LNCAP (cell line): Measurements from ENCODE around the gene RXRA.

Source experiments
- CTCF ChIP-seq: fragments of 450-650 bp; IDR thresholded peaks from 2 replicates; pipeline ENCODE4 v1.5.1; 2017; ENCODE audit warnings: mild to moderate bottlenecking

The RXRA gene

DNA sequence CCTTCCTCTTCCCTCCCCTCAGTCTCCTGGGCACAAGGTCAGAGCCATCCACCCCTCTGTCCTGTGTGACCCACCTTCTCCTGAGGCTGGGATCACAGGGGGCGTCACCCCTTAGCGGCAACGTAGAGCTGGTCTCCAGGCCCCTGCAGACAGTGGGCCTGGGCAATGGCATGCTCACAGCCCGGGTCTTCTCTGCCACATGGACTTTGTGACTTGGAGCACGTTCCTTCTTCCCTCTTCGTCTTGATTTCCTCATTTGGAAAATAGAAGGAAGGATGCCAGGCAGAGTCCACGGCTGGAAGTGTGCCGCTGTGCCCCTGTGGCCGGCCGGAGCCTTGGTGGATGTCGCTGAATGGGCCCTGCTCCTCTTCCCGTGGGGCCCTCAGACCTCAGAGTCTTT lies 10.0 kb downstream of the RXRA start:
- no peak for TF ChIP-seq CTCF

GRCh38 chr9:134336924-134337323 lies 10.7 kb downstream of the RXRA start:
- TF ChIP-seq CTCF: no peak

DNA sequence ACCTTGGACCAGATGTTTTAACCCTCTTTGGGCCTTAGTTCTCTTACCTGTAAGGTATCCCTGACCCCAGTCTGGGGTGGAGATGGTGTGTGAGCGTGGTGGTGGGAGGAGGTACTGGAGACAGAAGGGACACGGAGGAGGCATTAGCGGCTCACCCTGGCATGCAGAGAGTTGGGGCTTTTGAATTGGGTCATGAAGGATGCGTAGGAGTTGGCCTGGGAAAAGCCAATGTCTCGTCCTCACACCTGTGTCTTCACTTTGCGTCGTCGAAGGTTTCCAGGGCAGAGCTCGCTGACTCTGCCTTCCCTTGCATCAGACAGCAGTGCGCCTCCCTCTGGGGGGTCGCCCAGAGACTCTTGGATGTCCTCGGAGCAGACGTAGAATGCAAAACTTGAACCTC lies 11.2 kb downstream of the RXRA start:
- no peak for TF ChIP-seq CTCF

- no peak for TF ChIP-seq CTCF
These were observed 12.3 kb downstream of the RXRA start for GRCh38 chr9:134338394-134339182.

- TF ChIP-seq CTCF: no peak
These were observed 13.0 kb downstream of the RXRA start for GRCh38 chr9:134339183-134339806.

DNA sequence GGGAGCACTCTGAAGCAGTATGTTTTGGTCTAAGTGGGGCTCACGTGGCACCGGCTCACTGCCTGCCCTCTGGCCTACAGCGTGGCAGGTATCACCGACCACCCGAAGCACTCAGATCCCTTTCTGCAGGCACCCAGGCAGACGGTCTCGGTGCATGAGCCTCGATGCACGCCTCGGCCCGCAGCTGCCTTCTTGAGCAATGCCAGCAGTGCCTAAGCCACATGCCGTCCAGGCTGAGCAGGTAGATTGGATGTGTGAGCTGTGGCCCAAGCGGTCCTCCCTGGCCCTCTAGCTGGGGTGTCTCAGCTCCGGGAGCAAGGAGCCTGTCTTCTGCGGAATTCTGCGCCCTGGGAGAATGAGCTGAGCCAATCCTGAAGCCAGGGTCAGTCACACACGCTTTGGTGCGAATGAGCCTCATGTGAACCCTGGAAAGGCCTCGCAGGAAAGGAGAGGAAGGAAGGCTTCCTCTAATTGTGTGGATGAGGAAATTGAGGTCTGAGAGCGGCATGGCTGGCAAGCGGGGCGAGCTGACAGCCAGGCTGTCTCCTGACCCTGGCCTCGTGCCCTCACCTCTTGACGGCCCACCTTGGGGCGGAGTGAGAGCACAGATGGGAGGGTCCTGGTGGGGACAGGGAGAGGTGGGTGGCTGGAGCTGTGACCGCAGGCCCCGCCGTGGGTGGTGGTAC lies 14.4 kb downstream of the RXRA start:
- no peak for TF ChIP-seq CTCF

DNA sequence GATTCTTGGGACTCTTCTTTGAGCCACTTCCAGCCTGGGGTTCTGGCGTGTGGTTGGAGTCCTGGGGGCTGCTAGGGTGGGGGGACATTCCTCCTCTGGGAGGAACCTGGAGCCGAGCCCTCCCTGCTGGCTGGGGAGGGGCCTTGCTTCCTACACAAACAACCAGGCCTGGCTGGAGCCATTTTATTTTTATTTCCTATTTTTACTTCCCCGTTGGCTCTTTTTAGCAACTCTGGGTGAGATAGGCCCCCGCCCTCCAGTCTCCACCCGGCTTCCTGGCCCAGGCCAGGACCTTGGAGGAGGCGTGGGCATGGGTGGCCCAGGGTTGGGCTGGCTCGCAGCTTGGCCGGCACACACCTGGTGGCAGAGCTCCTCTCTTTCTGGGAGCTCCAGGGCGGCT lies 15.1 kb downstream of the RXRA start:
- TF ChIP-seq CTCF: no peak
